ENCODE results near the gene HIVEP1.

- TF ChIP-seq CTCF (IDR thresholded peaks at IDR 0.05) (no peak), POLR2A (IDR thresholded peaks at IDR 0.05) (no peak)
These were observed 22.2 kb downstream of the HIVEP1 start for GRCh38 chr6:12034349-12034748.
